GM11168 (cell line): Measurements from ENCODE around the gene HSFY1.
"Not testable (repeated sequence)": the region's sequence is repeated elsewhere in the genome, so short reads cannot be mapped to it uniquely, and the experiment has no call there.

ENCODE experiments used
- in situ Hi-C: fragments of 300-500 bp; cut with MboI; formaldehyde crosslinking; loops from one replicate; pipeline ENCODE4 v1.12.0; 2022; ENCODE audit warnings: low sequenced_read_pairs; ENCODE audit not compliant: unreplicated experiment

Gene HSFY1, protein sequence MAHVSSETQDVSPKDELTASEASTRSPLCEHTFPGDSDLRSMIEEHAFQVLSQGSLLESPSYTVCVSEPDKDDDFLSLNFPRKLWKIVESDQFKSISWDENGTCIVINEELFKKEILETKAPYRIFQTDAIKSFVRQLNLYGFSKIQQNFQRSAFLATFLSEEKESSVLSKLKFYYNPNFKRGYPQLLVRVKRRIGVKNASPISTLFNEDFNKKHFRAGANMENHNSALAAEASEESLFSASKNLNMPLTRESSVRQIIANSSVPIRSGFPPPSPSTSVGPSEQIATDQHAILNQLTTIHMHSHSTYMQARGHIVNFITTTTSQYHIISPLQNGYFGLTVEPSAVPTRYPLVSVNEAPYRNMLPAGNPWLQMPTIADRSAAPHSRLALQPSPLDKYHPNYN

DNA sequence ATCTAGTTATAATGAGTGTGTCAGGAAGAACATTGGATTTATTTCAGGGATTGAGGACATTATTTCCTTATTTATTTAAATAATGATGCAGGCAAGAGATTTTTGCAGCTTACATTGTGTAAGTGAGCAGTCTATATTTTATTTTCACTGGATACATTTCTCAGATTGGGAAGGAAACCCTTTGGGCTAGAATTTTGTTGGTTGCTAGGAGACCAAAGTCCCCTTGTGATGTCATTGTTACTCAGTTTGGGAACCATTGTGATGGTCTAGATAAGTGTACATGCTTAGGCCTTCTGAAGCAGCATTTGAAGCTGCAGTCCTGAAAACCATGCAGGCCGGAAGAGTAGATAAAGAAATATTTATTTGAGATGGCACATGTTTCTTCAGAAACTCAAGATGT, at the start of gene HSFY1:
Gene HSFY1, plus strand, starts transcription at position 301 of the 400 bp plus-strand sequence. Its CDS starts 68 bp downstream, at position 369.
- in situ Hi-C loops: not testable (repeated sequence)

DNA sequence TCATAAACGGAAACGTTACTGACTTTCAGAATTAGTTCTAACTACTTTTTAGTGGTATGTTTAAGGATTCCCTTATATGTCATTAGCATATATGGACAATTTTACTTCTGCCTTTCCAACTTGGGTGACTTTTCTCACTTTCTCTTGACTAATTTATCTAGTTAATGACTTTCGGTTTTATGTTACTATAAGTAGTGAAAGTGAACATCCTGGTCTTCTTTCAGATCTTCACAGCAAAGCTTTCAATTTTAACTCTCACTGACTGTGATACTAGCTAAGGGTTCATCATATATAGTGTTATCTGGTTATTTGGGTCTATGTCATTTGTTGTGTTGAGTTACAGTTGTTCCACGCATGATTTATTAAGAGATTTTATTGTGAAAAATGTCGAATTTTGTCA, 42.3 kb upstream of the HSFY1 start:
- in situ Hi-C loops: not testable (repeated sequence)

DNA sequence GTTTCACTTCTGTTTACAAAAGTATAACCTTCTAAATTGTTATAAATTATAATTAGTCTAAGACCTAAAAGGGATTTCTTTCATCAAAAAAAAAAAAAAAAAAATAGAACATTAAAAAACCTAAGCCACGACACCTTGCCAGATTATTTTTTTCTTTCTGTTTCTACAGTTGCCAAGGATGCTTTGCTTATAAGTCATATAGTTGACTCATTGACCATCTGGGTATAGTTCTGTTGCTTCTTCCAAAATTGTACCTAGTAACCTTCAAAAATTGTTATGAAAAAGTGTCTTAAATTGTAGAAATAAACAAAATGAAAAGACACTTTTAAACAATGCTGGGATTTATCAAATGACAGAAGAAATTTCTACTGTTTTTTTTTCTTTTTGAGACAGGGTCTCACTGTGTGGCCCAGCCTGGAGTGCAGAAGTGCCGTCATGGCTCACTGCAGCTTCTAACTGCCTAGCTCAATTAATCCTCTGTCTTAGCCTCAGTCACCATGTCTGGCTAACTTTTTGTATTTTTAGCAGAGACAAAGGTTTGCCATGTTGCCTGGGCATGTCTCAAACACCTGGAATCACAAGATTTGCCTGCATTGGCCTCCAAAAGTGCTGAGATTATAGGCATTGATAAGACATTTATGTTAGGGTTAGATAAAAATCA, 15.4 kb upstream of the HSFY1 start:
- in situ Hi-C loops: not testable (repeated sequence)

DNA sequence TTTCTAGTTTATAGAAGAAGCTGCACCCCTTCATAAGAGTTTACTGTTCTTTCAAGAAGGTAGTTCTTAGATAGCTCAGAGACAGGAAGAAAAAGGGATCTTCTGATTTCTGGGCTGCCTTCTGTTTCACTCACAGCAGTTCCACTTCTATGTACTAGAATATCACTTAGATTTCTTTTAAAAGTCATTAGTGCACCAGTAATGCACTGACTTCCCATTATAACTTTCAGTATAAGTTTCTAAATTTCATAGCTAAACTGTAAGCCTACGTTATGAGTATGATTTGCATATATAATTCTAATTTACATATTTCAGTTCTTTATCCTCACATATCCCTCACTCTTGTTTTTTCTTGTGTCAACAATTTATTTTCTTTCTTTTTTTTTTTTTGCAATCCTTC, 7.6 kb upstream of the HSFY1 start:
- in situ Hi-C loops: not testable (repeated sequence)

DNA sequence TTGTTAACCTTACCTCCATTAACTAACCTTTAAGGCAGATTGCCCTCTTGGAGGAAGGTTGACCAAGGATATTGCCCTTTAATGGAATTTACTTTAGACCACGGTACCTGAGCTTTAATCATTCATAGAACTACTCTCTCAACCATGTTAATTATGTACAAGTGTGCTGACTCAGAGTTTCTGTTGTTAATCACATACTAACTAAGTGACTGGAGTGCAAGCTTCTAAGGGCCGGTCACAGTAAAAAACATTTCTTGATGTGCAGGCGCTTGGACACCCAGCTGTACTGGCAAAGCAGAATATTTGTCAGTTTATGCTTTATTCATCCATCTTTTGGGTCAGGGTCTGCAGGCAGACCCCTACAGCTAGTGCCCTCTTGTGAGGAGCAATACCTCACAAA, 6.6 kb downstream of the HSFY1 start:
- in situ Hi-C loops: not testable (repeated sequence)

DNA sequence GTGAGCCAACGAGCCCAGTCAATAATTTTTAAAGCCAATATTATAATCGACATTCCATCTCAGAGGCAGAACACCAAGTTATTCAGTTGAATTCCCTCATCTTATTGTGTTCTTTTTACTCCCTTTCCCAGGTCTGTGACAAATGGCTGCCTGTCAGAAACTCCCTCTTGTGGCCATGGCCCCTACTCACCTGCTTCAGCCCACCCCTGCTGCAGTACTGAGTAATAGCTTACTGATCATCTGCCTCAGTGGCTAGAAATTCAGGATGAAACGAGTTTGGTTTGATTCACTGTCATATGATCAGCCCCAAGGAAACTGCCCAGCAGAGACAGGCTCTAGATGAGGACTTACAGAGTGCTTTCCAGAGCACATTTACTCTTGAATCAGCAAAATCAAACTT, 19.4 kb downstream of the HSFY1 start:
- in situ Hi-C loops: not testable (repeated sequence)
